CD14-positive monocyte (primary cell): ENCODE measurements around the gene SPTBN4. TPM values are rescaled to one million over a fixed set of nuclear protein-coding genes. Genes with fewer than 3 reads are reported as not detected.
"Not testable (repeated sequence)": the region's sequence is repeated elsewhere in the genome, so short reads cannot be mapped to it uniquely, and the experiment has no call there.

Experiments used
- DNase-seq, 3 donors: peaks; one replicate each; pipeline ENCODE4 v3.0.0-alpha.2; 2011 to 2022
- H2AFZ ChIP-seq: 2 replicates; pipeline ENCODE4 v1.6.0; 2012; ENCODE audit warnings: mild to moderate bottlenecking, low read depth, low read length, inconsistent platforms; ENCODE audit not compliant: insufficient read depth, poor library complexity, severe bottlenecking
- H3K27ac ChIP-seq, 2 donors: 1 replicate in 1 of 2; 2 replicates in 1 of 2; pipeline ENCODE4 v1.5.1; 2012 to 2013; ENCODE audit warnings: low read length in 2 of 2, control low read depth in 1 of 2, inconsistent platforms in 1 of 2, low read depth in 1 of 2, mild to moderate bottlenecking in 1 of 2
- H3K27me3 ChIP-seq, 2 donors: one replicate each; pipeline versions ENCODE4 v1.6.0 to v1.6.1; 2011 to 2013; ENCODE audit warnings: low read length in 2 of 2; ENCODE audit not compliant: control insufficient read depth in 2 of 2, insufficient read depth in 2 of 2
- H3K36me3 ChIP-seq, 2 donors: replicated peaks in 1 of 2; 1 replicate in 1 of 2; 2 replicates in 1 of 2; pipeline versions ENCODE4 v1.5.1 to v1.6.1; 2012 to 2013; ENCODE audit warnings: low read length in 2 of 2, control low read depth in 1 of 2, inconsistent platforms in 1 of 2, mild to moderate bottlenecking in 1 of 2; ENCODE audit not compliant: insufficient read depth in 2 of 2, control insufficient read depth in 1 of 2
- H3K4me1 ChIP-seq, 2 donors: 1 replicate in 1 of 2; 2 replicates in 1 of 2; pipeline versions ENCODE4 v1.5.1 to v1.6.1; 2012 to 2013; ENCODE audit warnings: low read length in 2 of 2, control low read depth in 1 of 2, inconsistent platforms in 1 of 2, mild to moderate bottlenecking in 1 of 2, moderate library complexity in 1 of 2; ENCODE audit not compliant: insufficient read depth in 2 of 2, control insufficient read depth in 1 of 2
- H3K4me2 ChIP-seq: replicated peaks from 2 replicates; pipeline ENCODE3; 2012; ENCODE audit warnings: low read length, moderate library complexity, mild to moderate bottlenecking; ENCODE audit not compliant: poor library complexity, severe bottlenecking; ENCODE audit errors: extremely low read depth
- H3K4me3 ChIP-seq, 3 experiments: fragments of 200-600 bp in 1 of 3; sonication (generic) in 1 of 3; replicated peaks in 1 of 3; 1 replicate in 2 of 3; 2 replicates in 1 of 3; pipeline ENCODE4 v1.5.1; 2011 to 2013; ENCODE audit warnings: low read length in 3 of 3, mild to moderate bottlenecking in 3 of 3, control low read depth in 2 of 3, low read depth in 2 of 3, inconsistent platforms in 1 of 3, moderate library complexity in 1 of 3
- H3K79me2 ChIP-seq: 2 replicates; pipeline ENCODE4 v1.6.0; 2012; ENCODE audit warnings: mild to moderate bottlenecking, control low read depth, inconsistent platforms, low read length, moderate library complexity; ENCODE audit not compliant: insufficient read depth
- H3K9ac ChIP-seq: 2 replicates; pipeline ENCODE4 v1.6.0; 2017; ENCODE audit warnings: low read length, mild to moderate bottlenecking; ENCODE audit not compliant: insufficient read depth, poor library complexity, severe bottlenecking
- H3K9me3 ChIP-seq, 2 donors: replicated peaks in 1 of 2; 1 replicate in 1 of 2; 2 replicates in 1 of 2; pipeline versions ENCODE4 v1.5.1 to v1.6.1; 2012 to 2013; ENCODE audit warnings: low read length in 2 of 2, control low read depth in 1 of 2; ENCODE audit not compliant: control insufficient read depth in 1 of 2, insufficient read depth in 1 of 2
- H4K20me1 ChIP-seq: 2 replicates; pipeline ENCODE4 v1.6.0; 2012; ENCODE audit warnings: mild to moderate bottlenecking, low read length, control low read depth, moderate library complexity; ENCODE audit not compliant: insufficient read depth
- H3K27ac Mint-ChIP-seq, 7 donors: one replicate each; pipeline ENCODE4 v1.8.0; 2020; ENCODE audit warnings: mild to moderate bottlenecking in 7 of 7, mixed read lengths in 7 of 7, moderate library complexity in 6 of 7, inconsistent platforms in 2 of 7
- H3K27me3 Mint-ChIP-seq, 3 donors: one replicate each; pipeline ENCODE4 v1.8.0; 2021 to 2022; ENCODE audit warnings: low read depth in 3 of 3, mild to moderate bottlenecking in 3 of 3, mixed read lengths in 3 of 3, moderate library complexity in 3 of 3, inconsistent platforms in 1 of 3
- H3K36me3 Mint-ChIP-seq, 2 donors: one replicate each; pipeline ENCODE4 v1.8.0; 2020; ENCODE audit warnings: mixed read lengths in 2 of 2, inconsistent platforms in 1 of 2, mild to moderate bottlenecking in 1 of 2
- H3K4me1 Mint-ChIP-seq: one replicate; pipeline ENCODE4 v1.8.0; 2020; ENCODE audit warnings: mild to moderate bottlenecking, mixed read lengths
- H3K4me3 Mint-ChIP-seq, 2 donors: one replicate each; pipeline ENCODE4 v1.8.0; 2020; ENCODE audit warnings: mild to moderate bottlenecking in 2 of 2, mixed read lengths in 2 of 2, moderate library complexity in 1 of 2
- H3K9me3 Mint-ChIP-seq, 7 donors: one replicate each; pipeline ENCODE4 v1.8.0; 2020 to 2022; ENCODE audit warnings: mixed read lengths in 7 of 7, mild to moderate bottlenecking in 6 of 7, moderate library complexity in 6 of 7, inconsistent platforms in 2 of 7
- CTCF ChIP-seq: fragments of 200-600 bp; IDR thresholded peaks from one replicate; pipeline ENCODE4 v1.8.0; 2022; ENCODE audit warnings: antibody characterized with exemption, mild to moderate bottlenecking
- WGBS: methylation state at CpG from one replicate; pipeline ENCODE4 v1.1.5; 2013; ENCODE audit warnings: missing lambda C conversion rate; ENCODE audit not compliant: insufficient coverage; 5-methylcytosine and 5-hydroxymethylcytosine counted together
- intact Hi-C, 2 donors: fragments of 100-400 bp; cut with micrococcal nuclease; formaldehyde crosslinking; loops; one replicate each; pipeline versions ENCODE4 v1.15.0 to v1.15.1; 2023
- polyA plus RNA-seq, 3 donors: library from polyadenylated mRNA; depleted of rRNA in 1 of 3; unstranded in 2 of 3; stranded (reverse) in 1 of 3; fragments of 300-500 nt in 2 of 3; fragments of >200 nt in 1 of 3; fragmentation: Illumina TruSeq in 2 of 3; gene quantifications; 1 replicate in 2 of 3; 2 replicates in 1 of 3; pipeline ENCODE4 v1.2.3, GENCODE V29; 2012 to 2021

SPTBN4 gene
- polyA plus RNA-seq, 3 donors, result 0.07 TPM; not detected in 2

- no peak overlapping the region for H2AFZ ChIP-seq
- intact Hi-C loops, result no loop called here
- Mint-ChIP-seq H3K4me3 (no peak overlapping the region), H3K27me3 (peaks cover 8 to 14% (median 13%) of the 10 kb centered on the region in 3 donors), H3K27ac (no peak overlapping the region), H3K9me3 (peaks cover 0 to 1% (median 0%) of the 10 kb centered on the region in 7 donors), H3K4me1 (no peaks in the 10 kb centered on the region), H3K36me3 (no peaks in the 10 kb centered on the region)
- no peak for TF ChIP-seq CTCF
- H4K20me1 ChIP-seq, result no peaks in the 10 kb centered on the region
- H3K9ac ChIP-seq, result no peak overlapping the region
- H3K4me3 ChIP-seq, result no peak overlapping the region
- no peaks in the 10 kb centered on the region for H3K79me2 ChIP-seq
- no peaks in the 10 kb centered on the region for H3K4me1 ChIP-seq
- DNase-seq, result no peak
- no peak overlapping the region for H3K27ac ChIP-seq
- H3K36me3 ChIP-seq, result no peaks in the 10 kb centered on the region
- H3K4me2 ChIP-seq, result no peak overlapping the region
- H3K27me3 ChIP-seq, result no peaks in the 10 kb centered on the region
- no CpG with 5 or more reads among the region's 4 CpGs for WGBS
- H3K9me3 ChIP-seq, result no peaks in the 10 kb centered on the region
Observed at GRCh38 chr19:40474737-40475136, 7.9 kb downstream of the SPTBN4 start.

GRCh38 chr19:40475878-40476644 is 9.3 kb downstream of the SPTBN4 start:
- H3K27ac Mint-ChIP-seq, H3K27me3 ChIP-seq, H3K27ac ChIP-seq, H3K4me2 ChIP-seq, H3K9me3 ChIP-seq, DNase-seq, H3K4me3 Mint-ChIP-seq, H2AFZ ChIP-seq, H3K79me2 ChIP-seq, H3K36me3 ChIP-seq, H3K4me1 ChIP-seq, H4K20me1 ChIP-seq, H3K4me1 Mint-ChIP-seq, intact Hi-C loops, H3K36me3 Mint-ChIP-seq, H3K4me3 ChIP-seq, H3K9me3 Mint-ChIP-seq, H3K9ac ChIP-seq: not testable (repeated sequence)
- peaks cover 11 to 21% (median 14%) of the 10 kb centered on the region in 3 donors for H3K27me3 Mint-ChIP-seq
- 100% methylated on average over 3 of the region's 15 CpGs for WGBS
